Measurements from ENCODE around the gene NEDD4L.

DNA sequence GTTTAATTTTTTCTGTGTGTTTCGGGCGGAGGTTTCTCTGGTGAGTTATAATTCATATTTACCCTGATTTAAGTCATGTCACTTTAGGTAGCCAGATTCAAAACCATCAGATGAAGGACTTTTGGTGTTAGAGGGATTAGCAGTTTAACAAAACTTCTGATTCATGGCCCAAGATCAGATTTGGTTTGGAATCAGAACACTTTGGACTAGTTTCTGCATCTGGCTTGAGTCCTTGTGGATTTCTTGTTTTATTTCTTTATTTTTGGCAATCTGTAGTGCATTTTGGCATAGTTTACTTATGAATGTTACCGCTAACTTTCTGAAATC lies 3.5 kb downstream of the NEDD4L start:
- TF ChIP-seq CTCF (conservative IDR thresholded peaks at IDR 0.05) (no peak), EZH2 (IDR thresholded peaks at IDR 0.05; ENCODE audit: low read depth) (no peak)

Data from PC-9 (cell line).